SK-N-SH treated with all-trans-retinoic acid at 6 μM for 48 hours (cell line): ENCODE results near the gene GCH1.
"Not testable (repeated sequence)": the region's sequence is repeated elsewhere in the genome, so short reads cannot be mapped to it uniquely, and the experiment has no call there.

Source experiments
- ATAC-seq: fragments of 200-7000 bp; cut with Tn5 transposase; 3 replicates; pipeline ENCODE4 v1.9.1; 2020; ENCODE audit warnings: mild to moderate bottlenecking, moderate library complexity
- BACH2 ChIP-seq: fragments of 250-450 bp; sonication (Bioruptor Pico); IDR thresholded peaks from 2 replicates; pipeline ENCODE4 v1.9.0; 2021; ENCODE audit warnings: mild to moderate bottlenecking, borderline replicate concordance
- CSDC2 ChIP-seq: fragments of 250-450 bp; sonication (Bioruptor Pico); IDR thresholded peaks from 2 replicates; pipeline ENCODE4 v1.5.0; 2020; ENCODE audit warnings: mild to moderate bottlenecking, moderate library complexity
- CSRNP3 ChIP-seq: fragments of 250-450 bp; sonication (Bioruptor Pico); IDR thresholded peaks from 2 replicates; pipeline ENCODE4 v1.5.1; 2021; ENCODE audit warnings: mild to moderate bottlenecking, moderate library complexity
- ESRRG ChIP-seq: fragments of 250-450 bp; sonication (Bioruptor Pico); IDR thresholded peaks from 2 replicates; pipeline ENCODE4 v1.6.1; 2021; ENCODE audit warnings: mild to moderate bottlenecking
- ISL1 ChIP-seq: fragments of 250-450 bp; sonication (Bioruptor Pico); IDR thresholded peaks from 2 replicates; pipeline ENCODE4 v2.1.2; 2022; ENCODE audit warnings: mild to moderate bottlenecking, moderate library complexity
- OSR1 ChIP-seq: fragments of 250-450 bp; sonication (Bioruptor Pico); IDR thresholded peaks from 2 replicates; pipeline ENCODE4 v1.8.0; 2022; ENCODE audit warnings: moderate library complexity, mild to moderate bottlenecking, inconsistent platforms
- PATZ1 ChIP-seq: fragments of 250-450 bp; sonication (Bioruptor Pico); IDR thresholded peaks from 2 replicates; pipeline ENCODE4 v1.8.0; 2020; ENCODE audit warnings: mild to moderate bottlenecking, moderate library complexity, borderline replicate concordance
- PPARA ChIP-seq: fragments of 250-450 bp; sonication (Bioruptor Pico); IDR thresholded peaks from 2 replicates; pipeline ENCODE4 v1.5.0; 2020; ENCODE audit warnings: mild to moderate bottlenecking, borderline replicate concordance
- RARB ChIP-seq: fragments of 250-450 bp; sonication (Bioruptor Pico); IDR thresholded peaks from 2 replicates; pipeline ENCODE4 v1.8.0; 2021; ENCODE audit warnings: mild to moderate bottlenecking, moderate library complexity
- SNAI2 ChIP-seq: fragments of 250-450 bp; sonication (Bioruptor Pico); IDR thresholded peaks from 2 replicates; pipeline ENCODE4 v1.5.0; 2020; ENCODE audit warnings: mild to moderate bottlenecking, moderate library complexity
- TCF4 ChIP-seq: fragments of 250-450 bp; sonication (Bioruptor Pico); IDR thresholded peaks from 2 replicates; pipeline ENCODE4 v1.8.0; 2021; ENCODE audit warnings: mild to moderate bottlenecking, moderate library complexity, borderline replicate concordance
- TOX ChIP-seq: fragments of 250-450 bp; sonication (Bioruptor Pico); IDR thresholded peaks from 2 replicates; pipeline ENCODE4 v1.8.0; 2021; ENCODE audit warnings: mild to moderate bottlenecking, moderate library complexity, borderline replicate concordance
- ZC3H10 ChIP-seq: fragments of 250-450 bp; sonication (Bioruptor Pico); IDR thresholded peaks from 2 replicates; pipeline ENCODE4 v1.5.1; 2021; ENCODE audit warnings: mild to moderate bottlenecking, moderate library complexity
- ZFP3 ChIP-seq: fragments of 250-450 bp; sonication (Bioruptor Pico); IDR thresholded peaks from 2 replicates; pipeline ENCODE4 v1.5.0; 2020; ENCODE audit warnings: mild to moderate bottlenecking, moderate library complexity
- ZFP30 ChIP-seq: fragments of 450-650 bp; formaldehyde crosslinking; IDR thresholded peaks from 2 replicates; pipeline ENCODE4 v1.5.0; 2022; ENCODE audit warnings: mild to moderate bottlenecking, moderate library complexity
- ZNF565 ChIP-seq: fragments of 450-650 bp; formaldehyde crosslinking; conservative IDR thresholded peaks from 2 replicates; pipeline ENCODE4 v1.5.0; 2020; ENCODE audit warnings: low read depth, mild to moderate bottlenecking, moderate library complexity
- ZNF70 ChIP-seq: fragments of 450-650 bp; formaldehyde crosslinking; IDR thresholded peaks from 2 replicates; pipeline ENCODE4 v1.5.0; 2020; ENCODE audit warnings: mild to moderate bottlenecking, moderate library complexity
- ZNF8 ChIP-seq: fragments of 450-650 bp; formaldehyde crosslinking; IDR thresholded peaks from 2 replicates; pipeline ENCODE4 v1.5.0; 2020; ENCODE audit warnings: mild to moderate bottlenecking, moderate library complexity
- TF ChIP-seq, protein P1 (sequence below): fragments of 250-450 bp; sonication (Bioruptor Pico); IDR thresholded peaks from 2 replicates; pipeline ENCODE4 v1.5.1; 2020; ENCODE audit warnings: low read depth, mild to moderate bottlenecking, moderate library complexity
- TF ChIP-seq, protein P2 (sequence below): fragments of 250-450 bp; sonication (Bioruptor Pico); IDR thresholded peaks from 2 replicates; pipeline ENCODE4 v1.5.0; 2020; ENCODE audit warnings: mild to moderate bottlenecking, moderate library complexity

Gene GCH1

DNA sequence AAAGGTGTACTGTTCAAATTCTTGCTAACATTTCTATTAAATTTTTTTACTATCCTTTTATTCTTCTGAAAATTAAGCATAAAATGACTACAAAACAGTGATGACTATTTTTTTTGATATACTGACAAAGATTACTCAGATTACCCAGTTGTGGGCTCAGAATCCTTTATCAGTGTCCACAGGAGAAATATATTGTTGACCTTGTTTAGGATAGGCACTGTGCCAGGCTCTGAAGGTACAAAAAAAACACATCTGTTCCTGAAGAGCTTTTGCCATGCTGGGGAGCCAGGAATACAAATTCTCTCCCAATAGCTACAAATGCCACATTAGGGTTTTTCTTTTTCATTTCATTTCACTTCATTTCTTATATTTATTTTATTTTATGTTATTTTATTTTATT, 26.9 kb upstream of the GCH1 start:
- ATAC-seq, result no peak
- TF ChIP-seq ZFP30 (CRISPR knock-in tag), result no peak
- TF ChIP-seq TOX (CRISPR knock-in tag), result no peak
- TF ChIP-seq OSR1 (CRISPR knock-in tag), result no peak
- no peak for TF ChIP-seq TCF4 (CRISPR knock-in tag)
- TF ChIP-seq, protein P1, sequence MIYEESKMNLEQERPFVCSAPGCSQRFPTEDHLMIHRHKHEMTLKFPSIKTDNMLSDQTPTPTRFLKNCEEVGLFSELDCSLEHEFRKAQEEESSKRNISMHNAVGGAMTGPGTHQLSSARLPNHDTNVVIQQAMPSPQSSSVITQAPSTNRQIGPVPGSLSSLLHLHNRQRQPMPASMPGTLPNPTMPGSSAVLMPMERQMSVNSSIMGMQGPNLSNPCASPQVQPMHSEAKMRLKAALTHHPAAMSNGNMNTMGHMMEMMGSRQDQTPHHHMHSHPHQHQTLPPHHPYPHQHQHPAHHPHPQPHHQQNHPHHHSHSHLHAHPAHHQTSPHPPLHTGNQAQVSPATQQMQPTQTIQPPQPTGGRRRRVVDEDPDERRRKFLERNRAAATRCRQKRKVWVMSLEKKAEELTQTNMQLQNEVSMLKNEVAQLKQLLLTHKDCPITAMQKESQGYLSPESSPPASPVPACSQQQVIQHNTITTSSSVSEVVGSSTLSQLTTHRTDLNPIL (CRISPR knock-in tag), result no peak
- no peak for TF ChIP-seq ISL1 (CRISPR knock-in tag)
- no peak for TF ChIP-seq RARB
- no peak for TF ChIP-seq BACH2 (CRISPR knock-in tag)
- no peak for TF ChIP-seq SNAI2 (CRISPR knock-in tag)
- no peak for TF ChIP-seq ZNF565 (CRISPR knock-in tag)
- no peak for TF ChIP-seq CSDC2 (CRISPR knock-in tag)

DNA sequence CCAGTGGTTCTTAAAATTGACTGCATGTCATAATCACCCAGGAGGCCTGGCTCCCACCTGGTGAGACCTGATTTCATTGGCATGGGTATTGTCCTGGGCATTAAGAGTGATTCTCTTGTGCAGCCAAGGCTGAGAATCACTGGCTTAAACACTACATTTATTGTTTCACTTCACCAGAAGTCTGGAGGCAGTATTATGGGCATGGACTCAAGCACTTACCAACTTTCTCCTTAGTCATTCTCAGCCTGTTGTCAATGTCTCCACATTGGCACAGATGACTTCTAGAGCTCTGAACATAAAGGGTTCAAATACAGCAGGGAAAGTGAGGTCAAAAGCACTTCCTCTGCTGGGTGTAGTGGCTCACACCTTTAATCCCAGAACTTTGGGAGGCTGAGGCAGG, 25.6 kb upstream of the GCH1 start:
- no peak for ATAC-seq
- TF ChIP-seq, protein P1 (CRISPR knock-in tag), result no peak
- TF ChIP-seq ZC3H10 (CRISPR knock-in tag) (no peak), ZNF70 (CRISPR knock-in tag) (no peak), PATZ1 (CRISPR knock-in tag) (no peak), CSRNP3 (CRISPR knock-in tag) (no peak), RARB (no peak), CSDC2 (CRISPR knock-in tag) (no peak), ZFP3 (CRISPR knock-in tag) (no peak), ZNF8 (CRISPR knock-in tag) (no peak)

GRCh38 chr14:54927551-54927950, 24.9 kb upstream of the GCH1 start:
- TF ChIP-seq, protein P1 (CRISPR knock-in tag), result no peak
- TF ChIP-seq ZNF565 (CRISPR knock-in tag) (no peak), ZNF8 (CRISPR knock-in tag) (no peak), ZC3H10 (CRISPR knock-in tag) (no peak), PATZ1 (CRISPR knock-in tag) (no peak), ZNF70 (CRISPR knock-in tag) (no peak), ZFP30 (CRISPR knock-in tag) (no peak), ESRRG (CRISPR knock-in tag) (no peak), PPARA (no peak), SNAI2 (CRISPR knock-in tag) (no peak)
- TF ChIP-seq, protein P2, sequence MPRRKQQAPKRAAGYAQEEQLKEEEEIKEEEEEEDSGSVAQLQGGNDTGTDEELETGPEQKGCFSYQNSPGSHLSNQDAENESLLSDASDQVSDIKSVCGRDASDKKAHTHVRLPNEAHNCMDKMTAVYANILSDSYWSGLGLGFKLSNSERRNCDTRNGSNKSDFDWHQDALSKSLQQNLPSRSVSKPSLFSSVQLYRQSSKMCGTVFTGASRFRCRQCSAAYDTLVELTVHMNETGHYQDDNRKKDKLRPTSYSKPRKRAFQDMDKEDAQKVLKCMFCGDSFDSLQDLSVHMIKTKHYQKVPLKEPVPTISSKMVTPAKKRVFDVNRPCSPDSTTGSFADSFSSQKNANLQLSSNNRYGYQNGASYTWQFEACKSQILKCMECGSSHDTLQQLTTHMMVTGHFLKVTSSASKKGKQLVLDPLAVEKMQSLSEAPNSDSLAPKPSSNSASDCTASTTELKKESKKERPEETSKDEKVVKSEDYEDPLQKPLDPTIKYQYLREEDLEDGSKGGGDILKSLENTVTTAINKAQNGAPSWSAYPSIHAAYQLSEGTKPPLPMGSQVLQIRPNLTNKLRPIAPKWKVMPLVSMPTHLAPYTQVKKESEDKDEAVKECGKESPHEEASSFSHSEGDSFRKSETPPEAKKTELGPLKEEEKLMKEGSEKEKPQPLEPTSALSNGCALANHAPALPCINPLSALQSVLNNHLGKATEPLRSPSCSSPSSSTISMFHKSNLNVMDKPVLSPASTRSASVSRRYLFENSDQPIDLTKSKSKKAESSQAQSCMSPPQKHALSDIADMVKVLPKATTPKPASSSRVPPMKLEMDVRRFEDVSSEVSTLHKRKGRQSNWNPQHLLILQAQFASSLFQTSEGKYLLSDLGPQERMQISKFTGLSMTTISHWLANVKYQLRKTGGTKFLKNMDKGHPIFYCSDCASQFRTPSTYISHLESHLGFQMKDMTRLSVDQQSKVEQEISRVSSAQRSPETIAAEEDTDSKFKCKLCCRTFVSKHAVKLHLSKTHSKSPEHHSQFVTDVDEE (CRISPR knock-in tag), result no peak
- ATAC-seq, result no peak

DNA sequence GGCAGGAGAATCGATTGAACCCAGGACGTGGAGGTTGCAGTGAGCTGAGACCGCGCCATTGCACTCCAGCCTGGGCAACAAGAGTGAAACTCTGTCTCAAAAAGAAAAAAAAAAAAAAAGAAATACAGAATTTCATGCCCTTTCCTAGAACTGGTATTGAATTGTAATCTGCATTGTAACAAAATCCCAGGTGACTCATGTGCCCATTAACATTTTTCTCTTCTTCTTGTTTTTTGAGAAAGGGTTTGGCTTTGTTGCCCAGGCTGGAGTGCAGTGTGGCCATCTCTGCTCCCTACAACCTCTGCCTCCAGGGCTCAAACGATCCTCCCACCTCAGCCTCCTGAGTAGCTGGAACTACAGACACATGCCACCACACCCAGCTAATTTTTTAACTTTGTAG, 23.9 kb upstream of the GCH1 start:
- ATAC-seq, result not testable (repeated sequence)
